Activated naive CD4-positive, alpha-beta T cell treated with anti-CD3 and anti-CD28 coated beads, Interleukin-2, amount 10 ng/mL, durations not matched to agents 7 days and 5 days (primary cell): ENCODE data around the gene STH.

ENCODE experiments used
- CTCF ChIA-PET: fragments of 350-600 bp; sonication (Branson Sonifier 250); formaldehyde crosslinking; loops from one replicate; lab custom pipeline; 2021; ENCODE audit warnings: antibody characterized with exemption; lab: Charles Lee
- DNase-seq: peaks from one replicate; pipeline ENCODE4 v3.0.0-alpha.2; 2020
- H3K27ac Mint-ChIP-seq: one replicate; pipeline ENCODE4 v1.8.0; 2021; ENCODE audit warnings: mild to moderate bottlenecking, moderate library complexity, mixed read lengths
- H3K27me3 Mint-ChIP-seq: one replicate; pipeline ENCODE4 v1.8.0; 2021; ENCODE audit warnings: mild to moderate bottlenecking, mixed read lengths
- H3K36me3 Mint-ChIP-seq: one replicate; pipeline ENCODE4 v1.8.0; 2021; ENCODE audit warnings: mixed read lengths
- H3K4me1 Mint-ChIP-seq: one replicate; pipeline ENCODE4 v1.8.0; 2021; ENCODE audit warnings: mixed read lengths
- H3K4me3 Mint-ChIP-seq: one replicate; pipeline ENCODE4 v1.8.0; 2021; ENCODE audit warnings: mild to moderate bottlenecking, moderate library complexity, mixed read lengths
- H3K9me3 Mint-ChIP-seq: one replicate; pipeline ENCODE4 v1.8.0; 2021; ENCODE audit warnings: mixed read lengths

The STH gene

GRCh38 chr17:46026166-46027047 is 27.4 kb downstream of the STH start:
- Mint-ChIP-seq H3K27me3 (no peaks in the 10 kb centered on the region), H3K4me3 (no peak overlapping the region), H3K9me3 (no peaks in the 10 kb centered on the region), H3K36me3 (peaks cover 30% of the 10 kb centered on the region), H3K27ac (no peak overlapping the region), H3K4me1 (peaks cover 6% of the 10 kb centered on the region)
- CTCF ChIA-PET = interaction anchor here (2.0 kb wide), 1 partner anchor 18 kb away, joined by 4 read pairs; no protein-coding TSS in a partner anchor
- DNase-seq = no peak

DNA sequence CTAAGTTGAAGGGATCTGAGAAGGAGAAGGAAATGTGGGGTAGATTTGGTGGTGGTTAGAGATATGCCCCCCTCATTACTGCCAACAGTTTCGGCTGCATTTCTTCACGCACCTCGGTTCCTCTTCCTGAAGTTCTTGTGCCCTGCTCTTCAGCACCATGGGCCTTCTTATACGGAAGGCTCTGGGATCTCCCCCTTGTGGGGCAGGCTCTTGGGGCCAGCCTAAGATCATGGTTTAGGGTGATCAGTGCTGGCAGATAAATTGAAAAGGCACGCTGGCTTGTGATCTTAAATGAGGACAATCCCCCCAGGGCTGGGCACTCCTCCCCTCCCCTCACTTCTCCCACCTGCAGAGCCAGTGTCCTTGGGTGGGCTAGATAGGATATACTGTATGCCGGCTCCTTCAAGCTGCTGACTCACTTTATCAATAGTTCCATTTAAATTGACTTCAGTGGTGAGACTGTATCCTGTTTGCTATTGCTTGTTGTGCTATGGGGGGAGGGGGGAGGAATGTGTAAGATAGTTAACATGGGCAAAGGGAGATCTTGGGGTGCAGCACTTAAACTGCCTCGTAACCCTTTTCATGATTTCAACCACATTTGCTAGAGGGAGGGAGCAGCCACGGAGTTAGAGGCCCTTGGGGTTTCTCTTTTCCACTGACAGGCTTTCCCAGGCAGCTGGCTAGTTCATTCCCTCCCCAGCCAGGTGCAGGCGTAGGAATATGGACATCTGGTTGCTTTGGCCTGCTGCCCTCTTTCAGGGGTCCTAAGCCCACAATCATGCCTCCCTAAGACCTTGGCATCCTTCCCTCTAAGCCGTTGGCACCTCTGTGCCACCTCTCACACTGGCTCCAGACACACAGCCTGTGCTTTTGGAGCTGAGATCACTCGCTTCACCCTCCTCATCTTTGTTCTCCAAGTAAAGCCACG is 28.3 kb downstream of the STH start:
- Mint-ChIP-seq H3K4me1 (peaks cover 6% of the 10 kb centered on the region), H3K36me3 (peaks cover 38% of the 10 kb centered on the region), H3K9me3 (no peaks in the 10 kb centered on the region), H3K4me3 (no peak overlapping the region), H3K27ac (peak overlapping the region; percentile 78), H3K27me3 (no peaks in the 10 kb centered on the region)
- CTCF ChIA-PET = interaction anchor here (2.0 kb wide), 1 partner anchor 17 kb away, joined by 4 read pairs; no protein-coding TSS in a partner anchor
- no peak for DNase-seq

DNA sequence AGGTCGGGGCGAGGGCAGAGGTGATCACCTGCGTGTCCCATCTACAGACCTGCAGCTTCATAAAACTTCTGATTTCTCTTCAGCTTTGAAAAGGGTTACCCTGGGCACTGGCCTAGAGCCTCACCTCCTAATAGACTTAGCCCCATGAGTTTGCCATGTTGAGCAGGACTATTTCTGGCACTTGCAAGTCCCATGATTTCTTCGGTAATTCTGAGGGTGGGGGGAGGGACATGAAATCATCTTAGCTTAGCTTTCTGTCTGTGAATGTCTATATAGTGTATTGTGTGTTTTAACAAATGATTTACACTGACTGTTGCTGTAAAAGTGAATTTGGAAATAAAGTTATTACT is 28.9 kb downstream of the STH start:
- Mint-ChIP-seq H3K36me3 (peaks cover 44% of the 10 kb centered on the region), H3K4me3 (no peak overlapping the region), H3K27me3 (no peaks in the 10 kb centered on the region), H3K27ac (no peak overlapping the region), H3K4me1 (peaks cover 6% of the 10 kb centered on the region), H3K9me3 (no peaks in the 10 kb centered on the region)
- CTCF ChIA-PET = interaction anchor here (2.0 kb wide), 1 partner anchor 16 kb away, joined by 4 read pairs; no protein-coding TSS in a partner anchor
- DNase-seq = no peak

DNA sequence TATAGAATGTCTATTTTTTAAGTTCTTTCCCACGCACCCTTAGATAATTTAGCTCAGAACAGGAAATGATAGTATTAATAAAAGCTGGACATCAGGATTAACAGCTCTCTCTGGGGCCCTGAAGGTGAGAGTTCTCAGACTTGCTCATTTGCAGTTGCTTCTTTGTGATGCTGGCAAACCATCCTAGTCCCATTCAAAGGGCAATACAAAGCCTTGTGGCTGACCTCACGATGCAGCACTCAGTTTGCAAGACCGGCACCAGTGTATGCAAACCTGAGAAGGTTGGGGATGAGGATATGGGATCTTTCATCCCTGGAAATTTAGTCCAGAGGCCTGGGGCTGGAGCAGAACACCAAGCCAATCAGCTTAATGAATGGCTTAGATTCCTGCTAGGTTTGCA is 29.3 kb downstream of the STH start:
- Mint-ChIP-seq H3K4me3 (no peak overlapping the region), H3K36me3 (peaks cover 49% of the 10 kb centered on the region), H3K27ac (no peak overlapping the region), H3K9me3 (no peaks in the 10 kb centered on the region), H3K4me1 (peaks cover 6% of the 10 kb centered on the region), H3K27me3 (no peaks in the 10 kb centered on the region)
- DNase-seq = no peak
- CTCF ChIA-PET = interaction anchor here (2.0 kb wide), 1 partner anchor 16 kb away, joined by 4 read pairs; no protein-coding TSS in a partner anchor

DNA sequence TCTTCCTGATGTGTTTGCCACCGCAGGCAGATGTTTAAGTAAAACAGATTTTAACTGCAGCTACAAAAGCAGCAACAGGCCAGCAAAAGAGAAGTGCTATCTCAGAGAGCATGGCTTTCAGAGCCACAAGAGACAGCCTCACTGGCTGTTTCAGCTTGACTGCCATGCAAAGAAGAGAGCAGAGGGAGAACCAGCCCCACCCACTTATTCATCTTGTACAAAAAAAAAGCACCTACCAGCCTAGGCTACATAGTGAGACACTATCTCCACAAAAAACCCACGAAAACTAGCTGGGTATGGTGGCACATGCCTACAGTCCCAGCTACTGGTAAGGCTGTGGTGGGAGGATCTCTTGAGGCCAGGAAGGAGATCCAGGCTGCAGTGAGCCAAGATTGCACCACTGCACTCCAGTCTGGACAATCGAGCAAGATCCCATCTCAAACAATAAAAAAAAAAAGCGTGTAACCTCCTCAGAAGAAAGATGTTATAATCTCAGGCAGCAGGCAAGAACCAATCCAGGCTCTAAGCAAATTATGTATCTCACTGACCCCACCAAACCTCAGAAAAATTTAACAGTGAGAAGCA is 30.0 kb downstream of the STH start:
- no peak overlapping the region for H3K4me3 Mint-ChIP-seq
- H3K4me1 Mint-ChIP-seq = peaks cover 6% of the 10 kb centered on the region
- H3K27me3 Mint-ChIP-seq = no peaks in the 10 kb centered on the region
- peaks cover 53% of the 10 kb centered on the region for H3K36me3 Mint-ChIP-seq
- DNase-seq = no peak
- H3K9me3 Mint-ChIP-seq = no peaks in the 10 kb centered on the region
- CTCF ChIA-PET = interaction anchor here (0.5 kb wide), 1 partner anchor 116 kb away, joined by 3 read pairs; no protein-coding TSS in a partner anchor
- H3K27ac Mint-ChIP-seq = peak overlapping the region; percentile 49

GRCh38 chr17:46029627-46030026 is 30.6 kb downstream of the STH start:
- no peak overlapping the region for H3K27ac Mint-ChIP-seq
- H3K36me3 Mint-ChIP-seq = peaks cover 58% of the 10 kb centered on the region

DNA sequence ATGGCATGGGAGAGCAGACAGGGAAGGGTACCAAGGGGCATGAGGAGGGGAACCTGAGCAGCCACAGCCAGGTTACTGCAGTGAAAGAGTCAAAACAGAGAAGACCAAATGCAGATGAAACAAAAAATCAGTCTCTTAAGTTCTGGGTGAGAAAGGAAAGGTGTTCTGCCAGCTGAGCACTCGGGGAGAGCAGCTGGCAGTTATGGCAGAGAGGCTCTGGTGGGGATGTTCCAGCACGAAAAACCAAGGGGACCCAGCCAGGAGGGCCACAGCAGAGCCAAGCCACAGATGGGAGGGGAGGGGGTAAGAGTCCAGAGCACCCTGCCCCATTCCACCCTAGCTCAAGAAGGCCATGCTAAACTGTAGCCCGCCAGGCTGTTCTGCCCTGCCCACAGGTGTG is 31.7 kb downstream of the STH start:
- H3K27ac Mint-ChIP-seq = peak overlapping the region; percentile 64
- peaks cover 9% of the 10 kb centered on the region for H3K4me1 Mint-ChIP-seq
- H3K36me3 Mint-ChIP-seq = peaks cover 67% of the 10 kb centered on the region
- no peaks in the 10 kb centered on the region for H3K27me3 Mint-ChIP-seq
- no peak for DNase-seq
- CTCF ChIA-PET = no interaction called here
- H3K9me3 Mint-ChIP-seq = no peaks in the 10 kb centered on the region
- H3K4me3 Mint-ChIP-seq = no peak overlapping the region

More at GRCh38 chr17:46029627-46030026, 30.6 kb downstream of the STH start:
- CTCF ChIA-PET = interaction anchor here (0.5 to 0.6 kb wide), 2 partner anchors 115 to 588 kb away, joined by 3 read pairs; no protein-coding TSS in a partner anchor
- H3K27me3 Mint-ChIP-seq = no peaks in the 10 kb centered on the region
- no peak overlapping the region for H3K4me3 Mint-ChIP-seq
- no peak for DNase-seq
- no peaks in the 10 kb centered on the region for H3K9me3 Mint-ChIP-seq
- peaks cover 6% of the 10 kb centered on the region for H3K4me1 Mint-ChIP-seq

- DNase-seq = no peak
- Mint-ChIP-seq H3K4me1 (peaks cover 9% of the 10 kb centered on the region), H3K27ac (no peak overlapping the region), H3K4me3 (no peak overlapping the region), H3K27me3 (no peaks in the 10 kb centered on the region), H3K9me3 (no peaks in the 10 kb centered on the region), H3K36me3 (peaks cover 71% of the 10 kb centered on the region)
- CTCF ChIA-PET = no interaction called here
These were observed 32.4 kb downstream of the STH start for GRCh38 chr17:46031440-46031839.

GRCh38 chr17:46031920-46032319 is 32.9 kb downstream of the STH start:
- H3K36me3 Mint-ChIP-seq = peaks cover 73% of the 10 kb centered on the region
- no peak for DNase-seq
- CTCF ChIA-PET = no interaction called here
- H3K4me1 Mint-ChIP-seq = peaks cover 9% of the 10 kb centered on the region
- no peak overlapping the region for H3K4me3 Mint-ChIP-seq
- H3K9me3 Mint-ChIP-seq = no peaks in the 10 kb centered on the region
- H3K27me3 Mint-ChIP-seq = no peaks in the 10 kb centered on the region
- H3K27ac Mint-ChIP-seq = no peak overlapping the region

DNA sequence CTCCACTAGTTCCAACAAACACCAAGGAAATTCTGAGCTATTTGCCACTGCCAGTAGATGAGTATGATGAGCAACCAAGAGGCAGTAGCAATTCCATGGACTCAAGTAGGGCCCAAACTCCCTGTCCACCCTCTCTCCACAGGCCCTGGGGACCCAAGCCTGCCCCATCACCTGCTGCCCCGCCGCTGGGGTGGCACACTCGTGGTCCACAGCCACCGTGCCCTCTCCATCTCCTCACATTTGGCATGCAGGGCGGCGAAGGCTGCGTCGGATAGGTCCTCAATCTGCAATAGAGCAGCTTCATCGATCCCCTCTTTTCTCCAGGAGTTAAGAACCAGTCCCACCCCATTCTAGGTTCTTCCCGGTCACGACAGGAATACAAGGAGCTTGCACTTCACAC is 33.9 kb downstream of the STH start:
- Mint-ChIP-seq H3K27ac (no peak overlapping the region), H3K4me1 (peaks cover 6% of the 10 kb centered on the region)

GRCh38 chr17:46033392-46033791 is 34.3 kb downstream of the STH start:
- H3K4me1 Mint-ChIP-seq = peaks cover 6% of the 10 kb centered on the region
- no peaks in the 10 kb centered on the region for H3K27me3 Mint-ChIP-seq
- no peak overlapping the region for H3K4me3 Mint-ChIP-seq
- no peaks in the 10 kb centered on the region for H3K9me3 Mint-ChIP-seq
- DNase-seq = no peak
- CTCF ChIA-PET = interaction anchor here (3.1 kb wide), 1 partner anchor 11 kb away, joined by 17 read pairs; no protein-coding TSS in a partner anchor
- H3K36me3 Mint-ChIP-seq = peaks cover 74% of the 10 kb centered on the region
- H3K27ac Mint-ChIP-seq = no peak overlapping the region

More for the DNA sequence above, 33.9 kb downstream of the STH start:
- Mint-ChIP-seq H3K36me3 (peaks cover 74% of the 10 kb centered on the region), H3K4me3 (no peak overlapping the region), H3K9me3 (no peaks in the 10 kb centered on the region), H3K27me3 (no peaks in the 10 kb centered on the region)
- no peak for DNase-seq
- CTCF ChIA-PET = interaction anchor here (3.1 kb wide), 1 partner anchor 12 kb away, joined by 17 read pairs; no protein-coding TSS in a partner anchor

DNA sequence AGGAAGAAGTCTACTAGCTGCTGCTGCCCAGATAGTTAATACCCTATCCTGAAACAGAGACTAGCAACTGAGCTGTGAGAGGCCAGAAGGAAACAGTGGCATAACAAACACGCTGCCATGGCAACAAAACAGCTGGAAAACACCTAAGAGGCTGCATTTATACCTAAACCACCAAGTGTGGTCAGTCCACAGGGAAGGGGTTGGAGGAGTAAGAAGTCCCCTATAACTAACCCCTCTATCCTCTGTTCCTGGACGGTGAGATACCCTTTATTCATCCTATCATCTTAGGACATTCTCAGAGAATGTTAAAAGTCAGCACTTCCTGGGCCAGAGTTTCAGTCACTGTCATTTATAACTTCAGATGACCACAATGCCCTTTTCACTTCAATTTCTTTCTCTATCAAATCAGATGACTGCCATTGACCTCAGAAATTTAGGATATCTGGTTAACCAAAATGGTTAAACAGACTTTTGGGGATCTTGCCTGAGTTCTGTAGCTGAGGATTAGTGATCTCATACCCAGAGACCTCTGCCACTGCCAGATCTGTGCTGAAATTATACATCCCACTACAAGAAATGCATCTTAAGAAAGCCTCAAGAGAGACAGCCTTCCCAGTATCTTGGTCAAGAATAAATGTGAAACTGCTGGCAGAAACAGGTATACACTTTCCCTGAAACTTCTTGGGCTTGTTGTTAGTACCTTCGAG is 36.2 kb downstream of the STH start:
- H3K4me3 Mint-ChIP-seq = no peak overlapping the region
- peaks cover 81% of the 10 kb centered on the region for H3K36me3 Mint-ChIP-seq
- H3K9me3 Mint-ChIP-seq = no peaks in the 10 kb centered on the region
- peaks cover 3% of the 10 kb centered on the region for H3K4me1 Mint-ChIP-seq
- H3K27me3 Mint-ChIP-seq = no peaks in the 10 kb centered on the region
- CTCF ChIA-PET = interaction anchor here (1.0 to 3.1 kb wide), 2 partner anchors 10 to 178 kb away, joined by 3 to 17 read pairs; no protein-coding TSS in a partner anchor
- peak overlapping the region; percentile 4 for H3K27ac Mint-ChIP-seq
- no peak for DNase-seq

DNA sequence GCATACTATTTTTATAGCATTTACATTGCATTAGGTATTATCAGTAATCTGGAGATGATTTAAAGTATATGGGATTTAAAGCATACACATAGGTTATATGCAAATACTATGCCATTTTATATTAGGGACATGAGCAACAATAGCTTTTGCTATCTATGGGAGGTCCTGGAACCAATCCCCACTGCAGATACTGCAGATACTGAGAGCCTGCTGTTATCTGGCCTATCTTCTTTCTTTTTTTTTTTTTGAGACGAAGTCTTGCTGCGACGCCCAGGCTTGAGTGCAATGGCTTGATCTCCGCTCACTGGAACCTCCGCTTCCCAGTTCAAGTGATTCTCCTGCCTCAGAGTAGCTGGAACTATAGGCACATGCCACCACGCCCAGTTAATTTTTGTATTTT is 37.4 kb downstream of the STH start:
- H3K27ac Mint-ChIP-seq = peak overlapping the region; percentile 25

More for the DNA sequence above, 37.4 kb downstream of the STH start:
- H3K36me3 Mint-ChIP-seq = peaks cover 78% of the 10 kb centered on the region
- no peaks in the 10 kb centered on the region for H3K27me3 Mint-ChIP-seq
- H3K9me3 Mint-ChIP-seq = no peaks in the 10 kb centered on the region
- H3K4me1 Mint-ChIP-seq = peaks cover 3% of the 10 kb centered on the region
- no peak for DNase-seq
- H3K4me3 Mint-ChIP-seq = no peak overlapping the region
- CTCF ChIA-PET = interaction anchor here (0.8 kb wide), 1 partner anchor 8 kb away, joined by 5 read pairs; no protein-coding TSS in a partner anchor
